Measurements from ENCODE around the gene MT1B. TPM values are rescaled to one million over a fixed set of nuclear protein-coding genes. Genes with fewer than 3 reads are reported as not detected.

MT1B gene
- total RNA-seq, 4 donors from 2014 or later: not detected

DNA sequence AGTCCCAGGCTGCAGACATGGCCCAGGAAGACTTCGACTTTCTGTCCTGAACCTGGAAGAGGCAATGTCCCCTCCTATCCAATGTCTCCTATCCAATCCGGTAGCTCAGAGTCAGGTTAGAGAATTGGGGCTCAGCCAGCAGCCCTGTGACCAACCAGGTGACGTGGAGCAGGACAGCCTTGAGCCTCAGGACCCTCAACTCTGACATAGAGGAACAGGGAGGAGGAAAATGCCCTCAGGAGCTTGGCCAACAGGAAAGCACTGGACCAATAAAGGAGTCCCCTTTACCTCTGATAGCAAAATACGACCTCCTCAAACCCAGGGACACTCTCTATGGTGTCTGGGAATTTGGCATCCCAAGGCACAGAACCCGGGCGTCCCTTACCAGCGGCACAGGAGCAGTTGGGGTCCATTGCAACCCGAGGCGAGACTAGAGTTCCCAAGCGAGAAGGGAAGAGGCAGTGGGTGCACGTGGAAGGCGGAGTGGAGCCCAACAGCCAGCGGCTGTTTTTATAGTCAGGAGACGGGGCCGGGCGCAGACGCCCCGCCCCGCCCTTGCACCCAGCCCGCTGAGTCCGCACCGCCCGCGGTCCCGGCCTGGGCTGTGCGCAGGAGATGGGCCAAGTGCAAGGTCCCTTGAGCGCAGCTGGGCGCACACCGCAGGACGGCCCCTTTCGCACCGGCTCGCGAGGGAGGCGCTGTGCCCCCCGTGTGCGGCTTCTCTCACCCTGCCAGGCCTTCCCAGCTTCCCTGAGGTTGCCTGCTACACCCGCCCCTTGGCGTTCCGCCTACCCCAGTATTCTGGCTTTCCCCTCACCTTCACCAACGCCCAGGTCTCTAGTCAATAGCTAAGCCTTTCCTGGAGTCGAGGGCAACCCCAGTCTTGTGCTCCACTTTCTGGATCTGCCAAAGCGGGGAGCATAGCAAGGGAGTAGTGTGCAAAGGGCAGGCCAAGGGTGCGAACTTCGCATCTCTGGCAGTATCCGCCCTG is 16.2 kb downstream of the MT1B start, which contains the start of gene MT1G:
Gene MT1G, minus strand, starts transcription at position 485 of the 991 bp plus-strand sequence. Its CDS starts 72 bp downstream, at position 413.
- TF ChIP-seq, protein P1, sequence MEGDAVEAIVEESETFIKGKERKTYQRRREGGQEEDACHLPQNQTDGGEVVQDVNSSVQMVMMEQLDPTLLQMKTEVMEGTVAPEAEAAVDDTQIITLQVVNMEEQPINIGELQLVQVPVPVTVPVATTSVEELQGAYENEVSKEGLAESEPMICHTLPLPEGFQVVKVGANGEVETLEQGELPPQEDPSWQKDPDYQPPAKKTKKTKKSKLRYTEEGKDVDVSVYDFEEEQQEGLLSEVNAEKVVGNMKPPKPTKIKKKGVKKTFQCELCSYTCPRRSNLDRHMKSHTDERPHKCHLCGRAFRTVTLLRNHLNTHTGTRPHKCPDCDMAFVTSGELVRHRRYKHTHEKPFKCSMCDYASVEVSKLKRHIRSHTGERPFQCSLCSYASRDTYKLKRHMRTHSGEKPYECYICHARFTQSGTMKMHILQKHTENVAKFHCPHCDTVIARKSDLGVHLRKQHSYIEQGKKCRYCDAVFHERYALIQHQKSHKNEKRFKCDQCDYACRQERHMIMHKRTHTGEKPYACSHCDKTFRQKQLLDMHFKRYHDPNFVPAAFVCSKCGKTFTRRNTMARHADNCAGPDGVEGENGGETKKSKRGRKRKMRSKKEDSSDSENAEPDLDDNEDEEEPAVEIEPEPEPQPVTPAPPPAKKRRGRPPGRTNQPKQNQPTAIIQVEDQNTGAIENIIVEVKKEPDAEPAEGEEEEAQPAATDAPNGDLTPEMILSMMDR (IDR thresholded peaks at IDR 0.05; ENCODE audit: low read depth): no peak

DNA sequence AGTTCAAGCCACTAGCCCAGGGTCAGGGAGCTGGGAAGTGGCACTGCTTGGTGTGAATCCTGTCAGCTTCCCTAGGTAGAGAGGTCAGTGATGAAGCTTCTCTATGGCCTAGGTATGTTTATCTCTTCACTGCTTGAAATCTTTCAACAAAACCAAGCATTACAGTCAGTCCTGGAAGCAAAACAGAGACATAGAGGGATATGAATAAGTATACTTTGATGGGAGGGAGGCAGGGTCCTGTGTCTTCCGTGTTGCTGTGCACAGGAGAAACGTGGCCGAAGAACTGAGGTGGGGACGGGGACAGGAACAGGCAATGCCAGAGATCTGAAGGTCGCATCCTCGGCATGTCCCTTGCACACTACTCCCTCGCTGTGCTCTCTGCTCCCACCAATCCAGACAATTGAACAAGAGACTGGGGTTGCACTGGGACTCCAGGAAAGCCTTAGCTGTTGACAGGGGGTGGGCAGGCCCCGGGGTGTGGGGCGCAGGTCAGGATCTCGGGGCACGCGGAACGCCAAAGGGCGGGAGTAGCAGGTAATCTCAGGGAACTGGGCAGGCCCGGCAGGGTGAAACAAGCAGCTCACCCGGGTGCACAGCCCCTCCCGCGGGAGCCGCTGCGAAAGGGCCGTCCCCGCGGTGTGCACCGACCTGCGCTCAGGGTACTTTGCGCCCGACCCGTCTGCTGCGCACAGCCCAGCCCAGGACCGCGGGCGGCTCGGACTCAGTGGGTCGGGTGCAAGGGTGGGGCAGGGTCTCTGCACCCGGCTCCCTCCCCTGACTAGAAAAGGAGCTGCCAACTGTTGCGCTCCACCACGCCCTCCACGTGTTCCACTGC is 17.5 kb downstream of the MT1B start, which contains the start of gene MT1H:
Gene MT1H, plus strand, starts transcription at position 810 of the 835 bp plus-strand sequence. CDS start 71 bp downstream, outside the sequence.
- TF ChIP-seq, protein P1 (IDR thresholded peaks at IDR 0.05; ENCODE audit: low read depth): no peak

DNA sequence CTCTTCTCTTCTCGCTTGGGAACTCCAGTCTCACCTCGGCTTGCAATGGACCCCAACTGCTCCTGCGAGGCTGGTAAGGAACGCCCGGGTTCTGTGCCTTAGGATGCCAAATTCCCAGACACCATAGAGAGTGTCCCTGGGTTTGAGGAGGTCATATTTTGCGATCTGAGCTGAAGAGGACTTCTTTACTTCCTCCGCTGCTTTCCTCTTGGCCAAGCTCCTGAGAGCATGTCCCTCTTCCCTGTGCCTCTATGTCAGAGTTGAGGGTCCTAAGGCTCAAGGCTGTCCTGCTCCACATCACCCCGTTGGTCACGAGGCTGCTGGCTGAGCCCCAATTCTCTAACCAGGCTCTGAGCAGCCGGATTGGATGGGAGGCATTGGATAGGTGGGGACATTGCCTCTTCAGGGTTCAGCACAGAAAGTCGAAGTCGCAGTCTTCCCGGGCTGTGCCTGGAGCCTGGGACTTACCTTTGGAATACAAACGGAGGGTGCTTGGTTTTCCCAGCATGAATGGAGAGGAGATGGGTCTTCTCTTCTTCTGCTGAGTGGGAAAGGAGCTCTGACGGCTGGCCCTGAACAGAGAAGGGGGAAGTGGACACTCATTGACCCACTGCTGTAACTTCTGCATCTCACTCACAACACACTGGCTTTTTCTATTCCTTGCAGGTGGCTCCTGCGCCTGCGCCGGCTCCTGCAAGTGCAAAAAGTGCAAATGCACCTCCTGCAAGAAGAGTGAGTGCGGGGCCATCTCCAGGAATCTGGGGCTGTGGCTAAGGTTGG is 18.3 kb downstream of the MT1B start:
- TF ChIP-seq, protein P1 (IDR thresholded peaks at IDR 0.05; ENCODE audit: low read depth): no peak

DNA sequence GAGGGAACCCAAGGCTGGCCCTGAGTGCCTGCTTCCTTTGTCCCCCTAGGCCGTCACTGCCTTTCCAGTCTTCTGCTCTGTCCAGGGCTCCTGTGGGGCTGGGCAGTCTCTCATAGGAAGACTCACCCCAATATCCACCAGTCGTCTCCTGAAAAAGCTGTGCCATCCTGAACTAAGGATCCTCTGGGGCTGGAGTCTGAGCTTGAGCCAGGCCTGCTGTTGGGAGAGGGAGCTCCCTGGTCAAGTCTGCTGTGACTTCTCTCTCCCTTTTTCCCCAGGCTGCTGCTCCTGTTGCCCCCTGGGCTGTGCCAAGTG is 18.9 kb downstream of the MT1B start:
- TF ChIP-seq, protein P1 (IDR thresholded peaks at IDR 0.05; ENCODE audit: low read depth): no peak

DNA sequence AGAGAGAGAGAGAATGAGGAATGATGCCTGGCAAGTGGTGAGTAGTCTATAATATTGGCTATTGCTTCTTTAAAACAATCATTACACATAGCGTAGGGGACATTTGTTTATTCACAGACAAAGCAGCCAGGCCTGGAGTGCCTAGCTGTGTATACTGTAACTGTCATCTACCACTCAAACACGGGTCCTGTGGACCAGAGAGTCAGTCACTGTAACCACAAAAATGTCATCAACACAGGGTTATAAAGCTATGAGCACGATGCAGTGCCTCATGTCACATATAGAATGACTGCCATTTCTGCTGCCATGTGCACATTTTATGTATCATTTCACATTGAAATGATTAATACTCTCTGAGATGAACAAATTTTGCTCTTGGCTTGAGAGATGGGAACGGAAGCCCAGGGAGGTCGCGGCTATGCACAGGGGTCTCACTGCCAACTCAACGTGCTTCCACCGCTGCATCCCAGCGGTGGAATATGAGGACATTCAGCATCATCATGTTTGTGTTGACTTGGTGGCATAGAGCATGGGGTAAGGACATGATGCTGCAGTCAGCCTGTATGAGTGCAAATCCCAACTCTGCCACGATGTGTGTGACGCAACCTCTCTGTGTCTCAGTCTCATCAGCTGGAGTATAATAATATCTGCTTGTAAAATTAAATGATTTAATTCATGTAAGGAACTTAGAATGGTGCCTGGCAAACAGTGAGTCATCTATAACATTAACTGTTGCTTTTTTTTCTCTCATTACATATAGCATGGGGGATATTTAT is 21.3 kb downstream of the MT1B start:
- TF ChIP-seq, protein P1 (IDR thresholded peaks at IDR 0.05; ENCODE audit: low read depth): no peak

DNA sequence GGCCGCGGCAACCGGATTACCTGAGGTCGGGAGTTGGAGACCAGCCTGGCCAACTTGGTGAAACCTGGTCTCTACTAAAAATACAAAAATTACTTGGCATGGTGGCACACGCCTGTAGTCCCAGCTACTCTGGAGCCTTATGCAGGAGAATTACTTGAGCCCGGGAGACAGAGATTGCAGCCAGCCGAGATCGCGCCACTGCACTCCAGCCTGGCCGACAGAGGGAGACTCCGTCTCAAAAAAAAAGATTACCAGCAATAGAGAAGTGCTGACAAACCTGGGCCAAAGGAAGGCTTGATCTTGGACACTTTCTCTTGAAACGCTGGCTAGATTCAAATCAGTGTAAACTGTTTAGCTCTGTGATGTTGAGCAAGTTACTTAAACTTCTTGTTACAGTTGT is 22.2 kb downstream of the MT1B start:
- TF ChIP-seq, protein P1 (IDR thresholded peaks at IDR 0.05; ENCODE audit: low read depth): no peak
